ENCODE results near the gene DMD. TPM values are rescaled to one million over a fixed set of nuclear protein-coding genes. Genes with fewer than 3 reads are reported as not detected.

The DMD gene
- polyA plus RNA-seq, 3 donors, result 0.23 TPM; not detected in 2

DNA sequence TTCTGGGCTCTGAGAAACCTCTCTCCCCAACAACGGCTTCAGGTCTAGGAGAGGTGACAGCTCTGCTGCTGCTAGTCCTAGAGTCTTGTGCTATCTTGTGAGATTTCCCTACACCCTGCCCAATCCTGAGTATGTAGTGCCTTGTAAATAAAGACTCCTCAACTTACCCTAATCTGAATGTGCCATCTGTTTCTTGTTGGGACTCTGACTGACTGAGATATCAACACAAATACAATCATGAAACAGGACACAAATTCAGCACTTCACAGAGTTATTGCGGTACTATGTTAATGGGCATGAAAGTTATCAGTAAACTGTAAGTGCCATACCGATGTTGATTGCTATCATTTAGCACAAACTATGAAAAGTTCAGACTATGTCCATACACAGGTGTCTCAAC lies 1610.5 kb downstream of the DMD start:
- no peaks in the 10 kb centered on the region for H3K9me3 ChIP-seq (replicated peaks in 1 of 2; ENCODE audit: control insufficient read depth in 1 of 2, insufficient read depth in 1 of 2, low read length in 2 of 2)
- H2AFZ ChIP-seq (ENCODE audit: insufficient read depth, low read depth, low read length, poor library complexity, severe bottlenecking), result no peak overlapping the region
- no peaks in the 10 kb centered on the region for H3K4me1 Mint-ChIP-seq
- no peak for DNase-seq
- no peak overlapping the region for H3K27ac Mint-ChIP-seq
- TF ChIP-seq, protein P1, sequence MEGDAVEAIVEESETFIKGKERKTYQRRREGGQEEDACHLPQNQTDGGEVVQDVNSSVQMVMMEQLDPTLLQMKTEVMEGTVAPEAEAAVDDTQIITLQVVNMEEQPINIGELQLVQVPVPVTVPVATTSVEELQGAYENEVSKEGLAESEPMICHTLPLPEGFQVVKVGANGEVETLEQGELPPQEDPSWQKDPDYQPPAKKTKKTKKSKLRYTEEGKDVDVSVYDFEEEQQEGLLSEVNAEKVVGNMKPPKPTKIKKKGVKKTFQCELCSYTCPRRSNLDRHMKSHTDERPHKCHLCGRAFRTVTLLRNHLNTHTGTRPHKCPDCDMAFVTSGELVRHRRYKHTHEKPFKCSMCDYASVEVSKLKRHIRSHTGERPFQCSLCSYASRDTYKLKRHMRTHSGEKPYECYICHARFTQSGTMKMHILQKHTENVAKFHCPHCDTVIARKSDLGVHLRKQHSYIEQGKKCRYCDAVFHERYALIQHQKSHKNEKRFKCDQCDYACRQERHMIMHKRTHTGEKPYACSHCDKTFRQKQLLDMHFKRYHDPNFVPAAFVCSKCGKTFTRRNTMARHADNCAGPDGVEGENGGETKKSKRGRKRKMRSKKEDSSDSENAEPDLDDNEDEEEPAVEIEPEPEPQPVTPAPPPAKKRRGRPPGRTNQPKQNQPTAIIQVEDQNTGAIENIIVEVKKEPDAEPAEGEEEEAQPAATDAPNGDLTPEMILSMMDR (IDR thresholded peaks at IDR 0.05), result no peak
- no peaks in the 10 kb centered on the region for H3K36me3 Mint-ChIP-seq
- peaks cover 0 to 1% (median 0%) of the 10 kb centered on the region in 7 donors for H3K9me3 Mint-ChIP-seq
- no peaks in the 10 kb centered on the region for H3K27me3 Mint-ChIP-seq (ENCODE audit: low read depth in 3 of 3)
- H3K36me3 ChIP-seq (replicated peaks in 1 of 2; ENCODE audit: control insufficient read depth in 1 of 2, insufficient read depth in 2 of 2, low read length in 2 of 2), result no peaks in the 10 kb centered on the region
- H3K4me3 ChIP-seq (replicated peaks in 1 of 3; ENCODE audit: low read depth in 2 of 3, low read length in 3 of 3), result no peak overlapping the region
- H3K27ac ChIP-seq (ENCODE audit: low read depth in 1 of 2, low read length in 2 of 2), result no peak overlapping the region
- no peak overlapping the region for H3K4me2 ChIP-seq (replicated peaks; ENCODE audit: extremely low read depth, low read length, poor library complexity, severe bottlenecking)
- no peaks in the 10 kb centered on the region for H3K79me2 ChIP-seq (ENCODE audit: insufficient read depth, low read length)
- H3K4me1 ChIP-seq (ENCODE audit: control insufficient read depth in 1 of 2, insufficient read depth in 2 of 2, low read length in 2 of 2), result no peaks in the 10 kb centered on the region
- intact Hi-C loops (cut with micrococcal nuclease), result no loop called here
- no peaks in the 10 kb centered on the region for H4K20me1 ChIP-seq (ENCODE audit: insufficient read depth, low read length)
- no CpG with 5 or more reads among the region's 3 CpGs for WGBS (ENCODE audit: insufficient coverage)
- H3K9ac ChIP-seq (ENCODE audit: insufficient read depth, low read length, poor library complexity, severe bottlenecking), result no peak overlapping the region
- no peak overlapping the region for H3K4me3 Mint-ChIP-seq
- no peaks in the 10 kb centered on the region for H3K27me3 ChIP-seq (ENCODE audit: control insufficient read depth in 2 of 2, insufficient read depth in 2 of 2, low read length in 2 of 2)

DNA sequence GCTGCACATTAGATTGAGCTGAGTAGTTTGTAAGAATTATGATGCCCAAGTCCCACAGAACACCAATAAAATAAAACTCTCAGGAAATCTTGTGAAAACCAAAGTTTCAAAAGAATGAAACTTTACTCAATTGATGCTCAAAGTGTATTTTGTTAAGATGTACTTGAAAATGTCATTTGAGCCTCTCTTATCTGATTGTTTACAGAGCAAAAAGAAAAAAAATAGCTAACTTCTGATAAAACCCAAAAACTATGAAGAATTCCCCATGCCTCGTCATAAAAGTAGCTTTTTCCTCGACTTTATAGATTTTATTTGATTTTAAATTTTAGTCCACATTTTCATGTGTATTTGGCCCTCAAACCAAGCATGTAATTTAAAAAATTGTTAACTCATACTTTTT lies 1618.0 kb downstream of the DMD start:
- Histone ChIP-seq H3K27me3 (ENCODE audit: control insufficient read depth in 2 of 2, insufficient read depth in 2 of 2, low read length in 2 of 2) (no peaks in the 10 kb centered on the region), H3K36me3 (replicated peaks in 1 of 2; ENCODE audit: control insufficient read depth in 1 of 2, insufficient read depth in 2 of 2, low read length in 2 of 2) (no peaks in the 10 kb centered on the region), H3K4me1 (ENCODE audit: control insufficient read depth in 1 of 2, insufficient read depth in 2 of 2, low read length in 2 of 2) (no peaks in the 10 kb centered on the region), H4K20me1 (ENCODE audit: insufficient read depth, low read length) (no peaks in the 10 kb centered on the region), H3K9me3 (replicated peaks in 1 of 2; ENCODE audit: control insufficient read depth in 1 of 2, insufficient read depth in 1 of 2, low read length in 2 of 2) (no peaks in the 10 kb centered on the region), H2AFZ (ENCODE audit: insufficient read depth, low read depth, low read length, poor library complexity, severe bottlenecking) (no peak overlapping the region), H3K27ac (ENCODE audit: low read depth in 1 of 2, low read length in 2 of 2) (no peak overlapping the region), H3K9ac (ENCODE audit: insufficient read depth, low read length, poor library complexity, severe bottlenecking) (no peak overlapping the region), H3K79me2 (ENCODE audit: insufficient read depth, low read length) (no peaks in the 10 kb centered on the region), H3K4me3 (replicated peaks in 1 of 3; ENCODE audit: low read depth in 2 of 3, low read length in 3 of 3) (no peak overlapping the region), H3K4me2 (replicated peaks; ENCODE audit: extremely low read depth, low read length, poor library complexity, severe bottlenecking) (no peak overlapping the region)
- WGBS (ENCODE audit: insufficient coverage), result no CpG with 5 or more reads among the region's 2 CpGs
- Mint-ChIP-seq H3K36me3 (no peaks in the 10 kb centered on the region), H3K4me1 (no peaks in the 10 kb centered on the region), H3K9me3 (peaks cover 0 to 2% (median 0%) of the 10 kb centered on the region in 7 donors), H3K4me3 (no peak overlapping the region), H3K27ac (no peak overlapping the region), H3K27me3 (ENCODE audit: low read depth in 3 of 3) (no peaks in the 10 kb centered on the region)
- DNase-seq, result no peak
- TF ChIP-seq, protein P1 (IDR thresholded peaks at IDR 0.05), result no peak
- intact Hi-C loops (cut with micrococcal nuclease), result no loop called here

All from CD14-positive monocyte (primary cell).